Lower lobe of right lung (tissue), 2 donors: ENCODE measurements around the gene HNRNPR. TPM values are rescaled to one million over a fixed set of nuclear protein-coding genes. Genes with fewer than 3 reads are reported as not detected.

Source experiments
- ATAC-seq, 2 donors: fragments of 200-7000 bp; cut with Tn5 transposase; one replicate each; pipeline ENCODE4 v1.9.1; 2020 to 2022; ENCODE audit warnings: mild to moderate bottlenecking in 2 of 2, moderate library complexity in 2 of 2
- DNase-seq: peaks from one replicate; pipeline ENCODE4 v3.0.0-alpha.2; 2020
- H3K27ac ChIP-seq: fragments of 200-600 bp; one replicate; pipeline ENCODE4 v1.8.0; 2022
- H3K27me3 ChIP-seq: fragments of 200-600 bp; one replicate; pipeline ENCODE4 v1.8.0; 2022; ENCODE audit warnings: low read depth
- H3K36me3 ChIP-seq: fragments of 200-600 bp; one replicate; pipeline ENCODE4 v1.8.0; 2022; ENCODE audit warnings: mild to moderate bottlenecking
- H3K4me1 ChIP-seq: fragments of 200-600 bp; one replicate; pipeline ENCODE4 v1.8.0; 2022
- H3K4me3 ChIP-seq: fragments of 200-600 bp; one replicate; pipeline ENCODE4 v1.8.0; 2022; ENCODE audit warnings: mild to moderate bottlenecking
- H3K9me3 ChIP-seq: fragments of 200-600 bp; one replicate; pipeline ENCODE4 v1.8.0; 2022
- CTCF ChIP-seq: fragments of 200-600 bp; IDR thresholded peaks from one replicate; pipeline ENCODE4 v1.8.0; 2022; ENCODE audit warnings: antibody characterized with exemption, mild to moderate bottlenecking
- intact Hi-C: fragments of 100-400 bp; cut with DNase I; formaldehyde crosslinking; loops from one replicate; pipeline ENCODE4 v1.11.0; 2022
- total RNA-seq: library from RNA; stranded (reverse); fragmentation: NEBNext Ultra II Directional; extraction: Animal tissue kit (Norgen Biotek cat#: 25700); gene quantifications from one replicate; pipeline ENCODE4 v1.2.1, GENCODE V29; 2021
- donor health status: DM: no; HTN: yes; CAD: no; lungs with severe emphysema.

HNRNPR gene
- total RNA-seq, 1 donor from 2014 or later: 84.9 TPM

- intact Hi-C loops: no loop called here
- Histone ChIP-seq H3K4me1 (peaks cover 31% of the 10 kb centered on the region), H3K4me3 (no peak overlapping the region), H3K27me3 (no peaks in the 10 kb centered on the region), H3K27ac (no peak overlapping the region), H3K36me3 (peaks cover 40% of the 10 kb centered on the region), H3K9me3 (peaks cover 37% of the 10 kb centered on the region)
- no peak for TF ChIP-seq CTCF
- DNase-seq (no peak), ATAC-seq (no peak)
Measured at GRCh38 chr1:23366146-23366545, 22.1 kb upstream of the HNRNPR start.

- Histone ChIP-seq H3K27ac (no peak overlapping the region), H3K36me3 (peaks cover 44% of the 10 kb centered on the region), H3K4me1 (peaks cover 10% of the 10 kb centered on the region), H3K4me3 (no peak overlapping the region), H3K27me3 (no peaks in the 10 kb centered on the region), H3K9me3 (peaks cover 52% of the 10 kb centered on the region)
- intact Hi-C loops: no loop called here
- ATAC-seq (no peak), DNase-seq (no peak)
- no peak for TF ChIP-seq CTCF
Measured at GRCh38 chr1:23362218-23362713, 18.2 kb upstream of the HNRNPR start.

DNA sequence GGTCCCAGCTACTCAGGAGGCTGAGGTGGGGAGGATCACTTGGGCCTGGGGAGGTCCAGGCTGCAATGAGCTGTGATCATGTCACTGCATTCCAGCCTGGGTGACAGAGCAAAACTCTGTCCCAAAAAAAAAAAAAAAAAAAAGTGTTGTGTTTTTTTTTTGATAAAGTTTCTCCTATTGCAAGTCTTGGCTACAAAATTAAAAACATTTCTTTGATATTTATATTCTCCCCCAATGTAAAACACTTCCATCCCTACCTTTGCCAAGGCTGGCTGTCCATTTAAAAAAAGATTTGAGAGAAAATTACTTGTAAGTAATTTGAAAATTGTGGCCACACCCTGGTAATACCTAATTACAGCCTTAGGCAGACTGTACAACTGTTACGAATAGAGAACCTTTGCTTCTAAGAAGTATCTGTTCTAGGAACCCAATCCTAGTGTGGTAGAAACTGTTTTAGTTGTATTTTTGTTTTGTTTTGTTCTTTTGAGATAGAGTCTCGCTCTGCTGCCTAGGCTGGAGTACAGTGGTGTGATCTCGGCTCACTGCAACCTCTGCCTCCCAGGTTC is 14.3 kb upstream of the HNRNPR start:
- no peak overlapping the region for H3K27ac ChIP-seq
- peaks cover 37% of the 10 kb centered on the region for H3K9me3 ChIP-seq
- ATAC-seq: no peak
- no peak for TF ChIP-seq CTCF
- H3K36me3 ChIP-seq: peaks cover 25% of the 10 kb centered on the region
- H3K4me1 ChIP-seq: no peaks in the 10 kb centered on the region
- intact Hi-C loops: no loop called here
- DNase-seq: no peak
- no peak overlapping the region for H3K4me3 ChIP-seq
- H3K27me3 ChIP-seq: no peaks in the 10 kb centered on the region

DNA sequence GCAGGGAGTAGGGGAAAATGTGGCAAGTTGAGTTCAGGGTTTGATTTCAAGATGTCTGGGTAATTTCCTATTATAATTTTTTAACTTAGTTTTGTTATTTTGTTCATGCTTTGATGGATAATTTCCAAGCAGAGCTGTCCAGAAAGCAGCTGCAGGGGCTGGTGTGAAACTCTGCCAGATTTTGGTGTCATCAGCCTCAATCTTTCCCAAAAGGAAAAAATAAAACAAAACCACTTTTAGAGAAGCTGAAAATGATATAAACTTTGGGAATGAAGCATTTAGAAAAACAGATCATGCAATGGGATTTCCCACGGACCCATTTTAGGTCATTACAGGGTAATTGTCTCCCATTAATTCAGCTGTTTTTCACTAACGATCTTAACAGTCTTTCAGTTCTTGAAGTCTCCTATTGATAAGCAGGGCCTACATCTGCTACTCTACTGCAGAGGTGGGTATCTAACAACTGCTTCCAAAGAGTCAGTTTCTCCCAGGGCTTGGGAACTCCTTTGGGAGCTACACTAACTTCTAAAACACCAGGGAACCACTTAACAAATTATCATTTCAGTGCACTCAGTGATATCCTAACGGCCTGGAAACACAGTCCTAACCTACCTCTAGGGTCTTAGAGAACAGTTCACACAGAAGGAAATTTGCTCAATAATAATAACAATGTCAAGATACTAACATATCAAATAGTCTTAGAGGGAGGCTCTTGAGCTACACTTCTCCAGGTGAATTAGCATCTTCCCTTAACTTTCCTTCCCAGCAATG is 13.2 kb upstream of the HNRNPR start:
- no peak for TF ChIP-seq CTCF
- Histone ChIP-seq H3K4me3 (no peak overlapping the region), H3K9me3 (peaks cover 27% of the 10 kb centered on the region), H3K27me3 (no peaks in the 10 kb centered on the region), H3K4me1 (no peaks in the 10 kb centered on the region), H3K27ac (no peak overlapping the region), H3K36me3 (peaks cover 14% of the 10 kb centered on the region)
- intact Hi-C loops: no loop called here
- no peak for ATAC-seq
- no peak for DNase-seq

DNA sequence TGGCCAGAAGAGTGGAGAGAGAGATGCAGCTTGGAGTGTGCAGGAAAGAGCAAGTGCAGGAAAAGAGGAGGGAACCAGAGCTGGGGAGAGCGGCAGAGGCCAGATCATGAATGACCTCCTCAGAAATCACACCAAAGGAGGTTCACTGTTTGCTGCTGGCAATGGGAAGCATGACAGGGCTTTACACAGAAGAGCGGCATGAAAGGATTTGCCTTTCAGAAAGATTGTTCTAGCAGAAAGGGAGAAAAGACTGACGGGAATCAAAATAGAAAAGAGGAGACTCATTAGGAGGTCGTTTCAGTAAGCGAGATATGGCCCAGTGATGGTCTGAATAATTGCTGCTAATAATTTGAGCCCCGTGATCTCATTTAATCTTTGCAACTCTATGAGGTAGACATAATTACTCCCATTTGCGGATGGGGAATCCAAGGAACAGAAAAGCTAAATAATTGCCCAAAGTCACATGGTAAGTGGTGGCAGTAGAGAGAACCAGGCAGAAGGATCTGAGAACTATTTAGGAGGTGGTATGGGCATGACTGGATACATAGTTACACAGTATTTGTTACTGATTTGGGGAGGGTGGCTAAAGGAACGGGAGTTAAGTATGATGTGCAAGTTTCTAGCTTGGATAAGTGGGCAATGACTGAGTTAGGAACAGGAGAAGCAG is 12.5 kb upstream of the HNRNPR start:
- TF ChIP-seq CTCF: no peak
- no peak for DNase-seq
- Histone ChIP-seq H3K27ac (no peak overlapping the region), H3K36me3 (peaks cover 8% of the 10 kb centered on the region), H3K4me3 (no peak overlapping the region), H3K4me1 (no peaks in the 10 kb centered on the region), H3K27me3 (no peaks in the 10 kb centered on the region), H3K9me3 (peaks cover 19% of the 10 kb centered on the region)
- no peak for ATAC-seq
- intact Hi-C loops: no loop called here
